ENCODE data around the gene SLC2A3.
"Not testable (repeated sequence)": the region's sequence is repeated elsewhere in the genome, so short reads cannot be mapped to it uniquely, and the experiment has no call there.

SLC2A3 gene

GRCh38 chr12:7970475-7971252 lies 34.7 kb upstream of the SLC2A3 start:
- FAIRE-seq (no peak), DNase-seq (ENCODE audit: insufficient read length, low spot score) (peak; percentile 72)
- TF ChIP-seq, protein P1, sequence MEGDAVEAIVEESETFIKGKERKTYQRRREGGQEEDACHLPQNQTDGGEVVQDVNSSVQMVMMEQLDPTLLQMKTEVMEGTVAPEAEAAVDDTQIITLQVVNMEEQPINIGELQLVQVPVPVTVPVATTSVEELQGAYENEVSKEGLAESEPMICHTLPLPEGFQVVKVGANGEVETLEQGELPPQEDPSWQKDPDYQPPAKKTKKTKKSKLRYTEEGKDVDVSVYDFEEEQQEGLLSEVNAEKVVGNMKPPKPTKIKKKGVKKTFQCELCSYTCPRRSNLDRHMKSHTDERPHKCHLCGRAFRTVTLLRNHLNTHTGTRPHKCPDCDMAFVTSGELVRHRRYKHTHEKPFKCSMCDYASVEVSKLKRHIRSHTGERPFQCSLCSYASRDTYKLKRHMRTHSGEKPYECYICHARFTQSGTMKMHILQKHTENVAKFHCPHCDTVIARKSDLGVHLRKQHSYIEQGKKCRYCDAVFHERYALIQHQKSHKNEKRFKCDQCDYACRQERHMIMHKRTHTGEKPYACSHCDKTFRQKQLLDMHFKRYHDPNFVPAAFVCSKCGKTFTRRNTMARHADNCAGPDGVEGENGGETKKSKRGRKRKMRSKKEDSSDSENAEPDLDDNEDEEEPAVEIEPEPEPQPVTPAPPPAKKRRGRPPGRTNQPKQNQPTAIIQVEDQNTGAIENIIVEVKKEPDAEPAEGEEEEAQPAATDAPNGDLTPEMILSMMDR (IDR thresholded peaks at IDR 0.05; ENCODE audit: insufficient read depth, missing control alignments) = no peak

- FAIRE-seq (no peak), DNase-seq (ENCODE audit: insufficient read length, low spot score) (no peak)
- TF ChIP-seq, protein P1 (IDR thresholded peaks at IDR 0.05; ENCODE audit: insufficient read depth, missing control alignments) = no peak
Measured at GRCh38 chr12:7966563-7966962, 30.6 kb upstream of the SLC2A3 start.

GRCh38 chr12:7964669-7965068 lies 28.7 kb upstream of the SLC2A3 start:
- FAIRE-seq = not testable (repeated sequence)

GRCh38 chr12:7961395-7962178 lies 25.6 kb upstream of the SLC2A3 start:
- TF ChIP-seq, protein P1 (IDR thresholded peaks at IDR 0.05; ENCODE audit: insufficient read depth, missing control alignments) = no peak
- FAIRE-seq = no peak
- DNase-seq (ENCODE audit: insufficient read length, low spot score) = no peak

More at GRCh38 chr12:7964669-7965068, 28.7 kb upstream of the SLC2A3 start:
- not testable (repeated sequence) for DNase-seq (ENCODE audit: insufficient read length, low spot score)

DNA sequence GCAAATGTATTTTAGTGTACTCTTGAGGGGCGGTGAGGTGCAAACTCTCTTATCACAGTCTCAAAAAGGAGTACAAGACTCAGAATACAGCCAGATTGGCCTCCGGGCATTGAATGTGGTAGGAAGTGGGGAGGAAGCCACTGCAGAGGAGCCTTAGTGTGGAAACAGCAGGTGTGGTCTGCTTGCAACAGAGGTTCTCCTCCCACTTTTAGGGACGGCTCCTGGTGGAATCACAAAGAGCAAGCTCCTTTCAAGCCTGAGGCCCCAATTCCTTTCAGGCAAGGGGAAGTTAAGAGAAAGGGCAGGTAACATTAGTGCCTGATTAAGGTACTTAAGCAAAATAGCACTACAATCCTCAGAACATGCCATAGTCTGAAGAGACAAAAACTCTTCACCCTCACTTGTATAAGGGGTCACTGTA lies 23.7 kb upstream of the SLC2A3 start:
- FAIRE-seq (no peak), DNase-seq (ENCODE audit: insufficient read length, low spot score) (no peak)
- TF ChIP-seq, protein P1 (IDR thresholded peaks at IDR 0.05; ENCODE audit: insufficient read depth, missing control alignments) = no peak

DNA sequence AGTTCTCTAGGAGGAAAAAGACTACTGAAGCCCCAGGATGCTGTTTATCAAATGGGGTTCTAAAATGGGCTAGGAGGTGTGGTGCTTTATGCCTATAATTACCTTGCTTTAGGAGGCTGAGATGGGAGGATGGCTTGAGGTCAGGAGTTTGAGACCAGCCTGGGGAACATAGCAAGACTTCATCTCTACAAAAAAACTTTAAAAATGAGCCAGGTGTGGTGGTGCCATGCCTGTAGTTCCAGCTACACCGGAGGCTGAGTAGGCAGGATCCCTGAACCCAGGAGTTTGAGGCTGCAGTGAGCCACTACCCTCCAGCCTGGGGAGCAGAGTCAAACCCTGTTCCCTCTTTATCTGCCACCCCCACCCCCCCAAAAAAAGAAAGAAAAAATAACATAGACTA lies 23.3 kb upstream of the SLC2A3 start:
- DNase-seq (ENCODE audit: insufficient read length, low spot score) (no peak), FAIRE-seq (no peak)
- TF ChIP-seq, protein P1 (IDR thresholded peaks at IDR 0.05; ENCODE audit: insufficient read depth, missing control alignments) = no peak

DNA sequence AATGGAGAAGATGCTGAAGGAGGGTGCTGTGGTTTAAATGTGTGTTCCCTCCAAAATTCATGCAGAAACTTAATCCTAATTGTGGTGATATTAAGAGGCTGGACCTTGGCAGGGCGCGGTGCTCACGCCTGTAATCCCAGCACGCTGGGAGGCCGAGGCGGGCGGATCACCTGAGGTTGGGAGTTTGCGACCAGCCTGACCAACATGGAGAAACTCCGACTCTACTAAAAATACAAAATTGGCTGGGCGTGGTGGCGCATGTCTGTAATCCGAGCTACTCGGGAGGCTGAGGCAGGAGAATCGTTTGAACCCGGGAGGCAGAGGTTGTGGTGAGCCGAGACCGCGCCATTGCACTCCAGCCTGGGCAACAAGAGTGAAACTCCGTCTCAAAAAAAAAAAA lies 18.9 kb upstream of the SLC2A3 start:
- DNase-seq (ENCODE audit: insufficient read length, low spot score); FAIRE-seq: not testable (repeated sequence)

GRCh38 chr12:7954418-7954817 lies 18.4 kb upstream of the SLC2A3 start:
- not testable (repeated sequence) for FAIRE-seq; DNase-seq (ENCODE audit: insufficient read length, low spot score)

DNA sequence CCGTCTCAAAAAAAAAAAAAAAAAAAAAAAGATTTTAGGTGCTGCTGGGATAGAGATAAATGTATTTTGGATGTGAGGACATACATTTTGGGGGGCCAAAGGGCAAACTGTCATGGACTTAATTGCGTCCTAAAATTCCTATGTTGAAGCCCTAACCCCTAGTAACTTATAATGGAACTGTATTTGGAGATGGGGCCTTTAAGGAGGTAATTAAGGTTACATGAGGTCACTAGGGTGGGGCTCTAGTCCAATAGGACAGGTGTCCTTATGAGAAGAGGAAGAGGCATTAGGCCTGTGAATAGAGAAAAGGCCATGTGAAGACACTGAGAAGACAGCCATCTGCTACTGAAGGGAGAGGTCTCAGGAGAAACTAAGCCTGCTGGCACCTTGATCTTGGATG lies 17.9 kb upstream of the SLC2A3 start:
- not testable (repeated sequence) for DNase-seq (ENCODE audit: insufficient read length, low spot score); FAIRE-seq
